KMS-11 (cell line): ENCODE results near the gene PHAF1.

Experiments used
- H2AFZ ChIP-seq: fragments of 200-600 bp; sonication (generic); 2 replicates; pipeline ENCODE4 v1.6.1; 2016; ENCODE audit warnings: antibody characterized with exemption, mixed run types, low read depth
- H3K27ac ChIP-seq: fragments of 200-600 bp; sonication (generic); 2 replicates; pipeline ENCODE4 v1.6.1; 2016; ENCODE audit warnings: mild to moderate bottlenecking, mixed run types
- H3K27me3 ChIP-seq: fragments of 200-600 bp; sonication (generic); 2 replicates; pipeline ENCODE4 v1.6.1; 2017; ENCODE audit warnings: mild to moderate bottlenecking, low read depth, mixed run types, moderate library complexity; ENCODE audit not compliant: insufficient read depth
- H3K36me3 ChIP-seq: fragments of 200-600 bp; sonication (generic); 2 replicates; pipeline ENCODE4 v1.6.1; 2017; ENCODE audit warnings: mild to moderate bottlenecking, mixed run types; ENCODE audit not compliant: insufficient read depth
- H3K4me1 ChIP-seq: fragments of 200-600 bp; sonication (generic); 2 replicates; pipeline ENCODE4 v1.6.1; 2016; ENCODE audit warnings: mild to moderate bottlenecking, low read depth, mixed run types; ENCODE audit not compliant: poor library complexity, severe bottlenecking
- H3K4me2 ChIP-seq: fragments of 200-600 bp; sonication (generic); 2 replicates; pipeline ENCODE4 v1.7.0; 2016; ENCODE audit warnings: mild to moderate bottlenecking, mixed run types
- H3K4me3 ChIP-seq: fragments of 200-600 bp; sonication (generic); IDR thresholded peaks from 2 replicates; pipeline ENCODE4 v1.6.1; 2017; ENCODE audit warnings: low read depth, low read length, mixed read lengths; ENCODE audit not compliant: insufficient read depth
- H3K79me2 ChIP-seq: fragments of 200-600 bp; sonication (generic); 2 replicates; pipeline ENCODE4 v1.6.1; 2016; ENCODE audit warnings: low read depth, mixed run types; ENCODE audit not compliant: insufficient read depth
- H3K9ac ChIP-seq: fragments of 200-600 bp; sonication (generic); 2 replicates; pipeline ENCODE4 v1.6.1; 2016; ENCODE audit warnings: mild to moderate bottlenecking, mixed run types
- H4K20me1 ChIP-seq: fragments of 200-600 bp; sonication (generic); 2 replicates; pipeline ENCODE4 v1.6.1; 2016; ENCODE audit warnings: mild to moderate bottlenecking, mixed run types; ENCODE audit not compliant: insufficient read depth
- TF ChIP-seq, protein P1 (sequence below): fragments of 200-600 bp; sonication (generic); conservative IDR thresholded peaks from 2 replicates; pipeline ENCODE4 v1.6.1; 2017; ENCODE audit warnings: low read depth, mild to moderate bottlenecking, antibody characterized with exemption, low read length, moderate library complexity, mixed read lengths

PHAF1 gene

DNA sequence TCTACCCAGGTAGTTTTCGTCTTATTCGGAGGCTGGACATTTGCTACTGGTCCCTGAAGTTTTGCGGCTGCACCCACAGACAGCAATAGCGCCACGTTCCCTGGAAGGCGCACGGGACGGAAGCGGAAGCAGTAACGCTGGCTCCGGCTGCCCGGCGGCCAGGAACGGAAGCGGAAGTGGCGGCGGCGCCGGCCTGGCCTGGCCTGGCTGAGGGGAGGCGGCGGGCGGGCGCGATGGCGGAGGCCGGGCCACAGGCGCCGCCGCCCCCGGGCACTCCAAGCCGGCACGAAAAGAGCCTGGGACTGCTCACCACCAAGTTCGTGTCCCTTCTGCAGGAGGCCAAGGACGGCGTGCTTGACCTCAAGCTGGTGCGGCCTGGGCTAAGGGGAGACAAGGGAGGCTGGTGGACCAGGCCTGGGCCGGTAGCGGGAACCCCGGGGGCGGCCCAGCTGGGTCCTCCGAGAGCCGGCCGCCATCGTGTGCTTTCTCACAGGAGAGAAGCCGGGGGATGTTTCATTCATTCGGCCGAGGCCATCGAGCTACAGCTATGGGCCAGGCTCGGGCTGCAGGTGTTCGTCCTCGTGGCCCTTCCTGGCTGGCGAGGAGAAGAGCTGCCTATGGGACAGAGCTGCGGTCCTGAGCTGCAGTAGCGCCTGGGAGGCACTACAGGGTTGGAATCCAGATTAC lies 82.4 kb downstream of the PHAF1 start, which contains the start of gene E2F4:
E2F4 (plus strand) TSS at position 161 of the 687 bp plus-strand sequence; CDS start at position 234, 73 bp downstream.
- Histone ChIP-seq H3K4me1 (peaks cover 19% of the 10 kb centered on the region), H2AFZ (peak within 1 kb of the TSS; percentile 28; the same call in 1 of the 2 replicates), H3K4me2 (peak within 1 kb of the TSS; percentile 95), H3K36me3 (no peaks in the 10 kb centered on the region; the same call in 1 of the 2 replicates), H3K27ac (peak within 1 kb of the TSS; percentile 42), H3K4me3 (no peak within 1 kb of the TSS), H3K79me2 (peaks cover 24% of the 10 kb centered on the region), H4K20me1 (no peaks in the 10 kb centered on the region), H3K9ac (peak within 1 kb of the TSS; percentile 83), H3K27me3 (no peaks in the 10 kb centered on the region; the same call in 1 of the 2 replicates)
- TF ChIP-seq, protein P1, sequence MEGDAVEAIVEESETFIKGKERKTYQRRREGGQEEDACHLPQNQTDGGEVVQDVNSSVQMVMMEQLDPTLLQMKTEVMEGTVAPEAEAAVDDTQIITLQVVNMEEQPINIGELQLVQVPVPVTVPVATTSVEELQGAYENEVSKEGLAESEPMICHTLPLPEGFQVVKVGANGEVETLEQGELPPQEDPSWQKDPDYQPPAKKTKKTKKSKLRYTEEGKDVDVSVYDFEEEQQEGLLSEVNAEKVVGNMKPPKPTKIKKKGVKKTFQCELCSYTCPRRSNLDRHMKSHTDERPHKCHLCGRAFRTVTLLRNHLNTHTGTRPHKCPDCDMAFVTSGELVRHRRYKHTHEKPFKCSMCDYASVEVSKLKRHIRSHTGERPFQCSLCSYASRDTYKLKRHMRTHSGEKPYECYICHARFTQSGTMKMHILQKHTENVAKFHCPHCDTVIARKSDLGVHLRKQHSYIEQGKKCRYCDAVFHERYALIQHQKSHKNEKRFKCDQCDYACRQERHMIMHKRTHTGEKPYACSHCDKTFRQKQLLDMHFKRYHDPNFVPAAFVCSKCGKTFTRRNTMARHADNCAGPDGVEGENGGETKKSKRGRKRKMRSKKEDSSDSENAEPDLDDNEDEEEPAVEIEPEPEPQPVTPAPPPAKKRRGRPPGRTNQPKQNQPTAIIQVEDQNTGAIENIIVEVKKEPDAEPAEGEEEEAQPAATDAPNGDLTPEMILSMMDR, result no peak

DNA sequence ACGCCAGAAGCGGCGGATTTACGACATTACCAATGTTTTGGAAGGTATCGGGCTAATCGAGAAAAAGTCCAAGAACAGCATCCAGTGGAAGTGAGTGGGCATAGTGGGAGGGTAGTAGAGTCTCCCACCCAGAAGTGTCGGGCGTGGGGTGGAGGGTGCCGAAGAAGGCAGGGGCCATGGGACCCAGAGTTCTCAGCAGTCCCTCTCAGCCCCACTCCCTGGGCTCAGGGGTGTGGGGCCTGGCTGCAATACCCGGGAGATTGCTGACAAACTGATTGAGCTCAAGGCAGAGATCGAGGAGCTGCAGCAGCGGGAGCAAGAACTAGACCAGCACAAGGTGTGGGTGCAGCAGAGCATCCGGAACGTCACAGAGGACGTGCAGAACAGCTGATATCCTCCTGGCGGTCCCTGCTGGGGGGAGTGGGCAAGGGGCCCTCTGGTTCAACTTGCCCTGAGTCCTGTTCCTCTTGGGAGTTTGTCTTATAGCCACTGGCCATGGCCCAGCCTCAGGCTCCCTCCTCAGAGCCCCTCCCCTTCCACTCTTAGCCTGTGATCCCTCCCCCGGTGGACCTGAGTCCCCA lies 83.1 kb downstream of the PHAF1 start:
- Histone ChIP-seq H3K27ac (no peak overlapping the region), H3K36me3 (no peaks in the 10 kb centered on the region; the same call in 1 of the 2 replicates), H3K27me3 (no peaks in the 10 kb centered on the region)

DNA sequence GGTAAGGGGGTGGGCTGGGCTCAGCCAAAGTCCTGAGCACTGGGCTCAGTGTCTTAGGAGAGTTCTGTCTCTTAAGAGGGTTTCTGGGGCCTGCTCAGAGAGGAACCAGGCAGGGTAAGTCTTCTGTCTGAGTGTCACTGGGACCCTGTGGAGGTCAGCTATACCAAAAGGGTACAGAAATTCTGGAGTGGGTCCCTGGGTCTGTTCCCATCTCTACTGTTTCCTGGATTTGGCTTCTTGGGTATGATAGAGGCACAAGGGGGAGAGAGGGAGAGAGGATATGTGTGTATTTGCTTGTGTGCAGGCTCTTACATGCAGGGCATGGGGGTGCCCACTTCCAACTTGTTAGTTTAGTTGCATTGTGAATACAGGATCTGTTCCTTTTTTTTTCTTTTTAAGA lies 83.8 kb downstream of the PHAF1 start:
- Histone ChIP-seq H2AFZ (no peak overlapping the region), H3K27ac (no peak overlapping the region), H3K79me2 (peaks cover 24% of the 10 kb centered on the region), H3K4me2 (peak overlapping the region; percentile 95), H3K36me3 (no peaks in the 10 kb centered on the region; the same call in 1 of the 2 replicates), H3K27me3 (no peaks in the 10 kb centered on the region), H4K20me1 (no peaks in the 10 kb centered on the region), H3K9ac (no peak overlapping the region; the same call in 1 of the 2 replicates), H3K4me3 (no peak overlapping the region), H3K4me1 (peaks cover 19% of the 10 kb centered on the region)
- TF ChIP-seq, protein P1, result no peak

More for the DNA sequence above, 83.1 kb downstream of the PHAF1 start:
- TF ChIP-seq, protein P1, result no peak
- H3K4me2 ChIP-seq, result peak overlapping the region; percentile 95
- H3K4me3 ChIP-seq, result no peak overlapping the region
- peaks cover 19% of the 10 kb centered on the region for H3K4me1 ChIP-seq
- peaks cover 24% of the 10 kb centered on the region for H3K79me2 ChIP-seq
- H3K9ac ChIP-seq, result peak overlapping the region; percentile 83
- H4K20me1 ChIP-seq, result no peaks in the 10 kb centered on the region
- no peak overlapping the region for H2AFZ ChIP-seq

DNA sequence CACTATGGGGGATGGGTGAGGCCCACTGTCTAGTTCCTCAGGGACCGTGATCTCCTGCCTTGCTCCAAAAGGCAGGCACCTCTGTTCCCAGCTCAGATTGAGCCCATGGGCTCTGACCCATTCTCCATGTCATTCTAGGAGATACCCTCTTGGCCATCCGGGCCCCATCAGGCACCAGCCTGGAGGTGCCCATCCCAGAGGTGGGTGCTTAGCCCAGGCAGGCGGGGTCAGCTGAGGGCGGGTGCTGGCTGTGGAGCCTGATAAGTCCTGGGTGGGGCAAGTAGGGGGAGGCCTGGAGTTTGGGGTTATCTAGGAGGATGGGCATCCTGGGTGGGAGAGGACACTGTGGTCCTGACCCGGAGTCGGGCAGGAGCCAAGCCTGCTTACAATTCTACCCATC lies 84.5 kb downstream of the PHAF1 start:
- H3K4me1 ChIP-seq, result peaks cover 19% of the 10 kb centered on the region
- H4K20me1 ChIP-seq, result no peaks in the 10 kb centered on the region
- no peak overlapping the region; the same call in 1 of the 2 replicates for H3K4me2 ChIP-seq
- H3K27ac ChIP-seq, result no peak overlapping the region
- H3K27me3 ChIP-seq, result no peaks in the 10 kb centered on the region
- H2AFZ ChIP-seq, result no peak overlapping the region
- H3K79me2 ChIP-seq, result peaks cover 24% of the 10 kb centered on the region
- no peak overlapping the region for H3K9ac ChIP-seq
- H3K36me3 ChIP-seq, result no peaks in the 10 kb centered on the region; the same call in 1 of the 2 replicates
- TF ChIP-seq, protein P1, result no peak
- no peak overlapping the region for H3K4me3 ChIP-seq
